ENCODE results near the gene C1orf105.

- TF ChIP-seq CTCF (IDR thresholded peaks at IDR 0.05 in 8 of 11, conservative IDR thresholded peaks at IDR 0.05 in 3 of 11) (no peak), POLR2AphosphoS5 (IDR thresholded peaks at IDR 0.05) (no peak)
These were observed at the start of gene C1orf105 for GRCh38 chr1:172420385-172420784.

All from spleen (tissue), 7 donors.